ENCODE data around the gene HBD.

Gene HBD

GRCh38 chr11:5277807-5278382 lies 43.6 kb upstream of the HBD start:
- no peak for TF ChIP-seq CTCF (IDR thresholded peaks at IDR 0.05; ENCODE audit: extremely low read depth, missing control alignments)
- DNase-seq (ENCODE audit: low spot score), result no peak

- TF ChIP-seq CTCF (IDR thresholded peaks at IDR 0.05; ENCODE audit: extremely low read depth, missing control alignments), result no peak
- DNase-seq (ENCODE audit: low spot score), result no peak
Observed at GRCh38 chr11:5276697-5277096, 42.4 kb upstream of the HBD start.

GRCh38 chr11:5275369-5276110 lies 41.3 kb upstream of the HBD start:
- no peak for TF ChIP-seq CTCF (IDR thresholded peaks at IDR 0.05; ENCODE audit: extremely low read depth, missing control alignments)
- no peak for DNase-seq (ENCODE audit: low spot score)

GRCh38 chr11:5274395-5274794 lies 40.1 kb upstream of the HBD start:
- no peak for TF ChIP-seq CTCF (IDR thresholded peaks at IDR 0.05; ENCODE audit: extremely low read depth, missing control alignments)
- DNase-seq (ENCODE audit: low spot score), result no peak

- no peak for TF ChIP-seq CTCF (IDR thresholded peaks at IDR 0.05; ENCODE audit: extremely low read depth, missing control alignments)
- DNase-seq (ENCODE audit: low spot score), result no peak
Observed at GRCh38 chr11:5272395-5273017, 38.2 kb upstream of the HBD start.

- DNase-seq (ENCODE audit: low spot score), result no peak
- TF ChIP-seq CTCF (IDR thresholded peaks at IDR 0.05; ENCODE audit: extremely low read depth, missing control alignments), result no peak
Observed at GRCh38 chr11:5269715-5270147, 35.4 kb upstream of the HBD start, which contains the start of gene HBE1. HBE1 (minus strand) TSS chr11:5269945; CDS start chr11:5269890, 55 bp downstream.

GRCh38 chr11:5267033-5267563 lies 32.8 kb upstream of the HBD start:
- no peak for TF ChIP-seq CTCF (IDR thresholded peaks at IDR 0.05; ENCODE audit: extremely low read depth, missing control alignments)
- DNase-seq (ENCODE audit: low spot score), result no peak
